ENCODE data around the gene PPP6R3.

Gene PPP6R3

DNA sequence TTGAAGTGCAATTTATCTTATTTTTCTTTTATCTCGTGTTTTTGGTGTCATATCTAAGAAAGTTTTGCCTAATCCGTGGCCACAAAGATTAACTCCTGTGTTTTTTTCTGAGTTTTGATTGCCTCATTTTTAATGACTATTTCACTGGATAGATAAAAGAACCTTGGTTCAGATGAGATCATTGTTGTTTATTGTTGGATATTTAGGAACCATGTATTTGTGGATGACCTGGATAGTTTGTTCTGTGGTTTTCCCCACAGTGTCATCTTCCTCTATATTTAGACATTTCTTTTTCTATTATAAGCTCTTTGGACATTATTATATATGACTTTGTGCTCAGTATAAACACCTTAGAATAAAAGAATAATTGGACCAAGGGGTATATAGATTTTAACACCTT is 37.2 kb downstream of the PPP6R3 start:
- DNase-seq (ENCODE audit: low read depth), result no peak

DNA sequence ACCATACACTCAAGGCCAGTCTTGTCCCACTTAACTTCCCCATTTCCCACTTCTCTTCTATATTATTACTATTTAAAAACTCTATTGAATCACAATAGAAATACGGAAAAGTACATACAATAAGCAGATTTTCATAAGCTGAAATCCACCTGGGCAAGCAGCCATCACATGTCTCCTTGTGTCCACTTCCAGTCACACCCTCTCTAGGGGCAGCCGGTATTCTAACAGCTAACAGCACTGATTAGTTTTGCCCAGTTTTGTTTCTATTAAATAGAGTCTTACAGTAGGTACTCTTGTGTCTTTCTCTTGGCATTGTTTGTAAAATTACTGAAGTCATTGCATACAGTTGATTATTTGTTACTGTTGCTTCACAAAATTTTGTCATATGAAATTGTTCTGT is 37.8 kb downstream of the PPP6R3 start:
- no peak for DNase-seq (ENCODE audit: low read depth)

DNA sequence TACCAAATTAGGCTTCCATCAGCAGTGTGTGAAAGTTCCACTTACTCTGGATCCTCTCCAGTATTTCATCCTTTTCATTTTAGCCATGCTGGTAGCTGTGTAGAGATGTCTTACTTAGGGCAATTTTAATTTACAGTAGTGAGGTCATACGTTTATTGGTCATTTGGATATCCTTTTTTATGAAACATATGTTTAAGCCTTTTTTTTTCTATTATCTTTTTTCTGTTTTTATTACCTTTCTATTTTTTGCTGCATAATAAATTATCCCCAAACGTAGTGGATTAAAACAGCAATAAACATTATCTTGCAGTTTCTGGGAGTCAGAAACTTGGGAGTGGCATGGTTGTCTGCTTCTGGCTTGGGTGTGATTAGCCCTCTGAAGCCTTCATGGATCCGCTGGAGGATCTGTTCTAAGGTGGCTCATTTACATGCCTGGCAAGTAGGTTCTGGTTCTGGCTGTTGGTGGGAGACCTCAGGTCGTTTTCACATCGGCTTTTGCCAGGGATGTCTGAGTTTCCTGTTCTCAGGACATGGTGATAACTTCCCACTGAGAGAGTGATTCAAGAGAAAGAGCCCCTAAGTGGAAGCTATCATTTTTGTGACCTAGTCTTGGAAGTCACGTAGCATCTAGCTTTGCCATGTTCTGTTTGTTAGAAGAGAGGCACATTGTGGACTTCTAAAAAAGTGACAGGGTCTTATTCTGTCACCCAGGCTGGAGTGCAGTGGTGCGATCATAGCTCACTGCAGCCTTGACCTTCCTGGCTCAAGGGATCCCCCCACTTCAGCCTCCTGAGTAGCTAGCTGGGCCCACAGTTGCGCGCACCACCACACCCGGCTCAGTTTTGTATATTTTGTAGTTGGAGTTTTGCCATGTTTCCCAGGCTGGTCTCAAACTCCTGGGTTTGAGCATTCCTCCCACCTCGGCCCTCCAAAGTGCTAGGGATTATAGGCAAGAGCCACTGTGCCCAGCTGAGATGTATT is 38.6 kb downstream of the PPP6R3 start:
- no peak for DNase-seq (ENCODE audit: low read depth)

DNA sequence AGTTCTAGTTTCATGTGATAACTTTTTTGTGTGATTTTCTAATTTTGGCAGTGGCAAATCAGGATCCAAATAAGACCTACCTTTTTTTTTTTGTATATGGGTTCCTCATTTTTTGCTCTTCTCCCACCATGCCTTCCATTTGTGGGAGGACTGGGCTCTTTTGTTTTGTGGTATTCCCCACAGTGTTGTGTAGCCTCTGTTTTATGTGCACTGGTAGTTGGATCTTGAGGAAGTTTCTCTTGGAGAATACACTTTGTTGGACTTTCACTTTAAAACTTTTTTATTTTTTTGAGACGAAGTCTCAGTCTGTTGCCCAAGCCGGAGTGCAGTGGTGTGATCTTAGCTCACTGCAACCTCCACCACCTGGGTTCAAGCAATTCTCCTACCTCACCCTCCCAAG is 39.7 kb downstream of the PPP6R3 start:
- DNase-seq (ENCODE audit: low read depth), result no peak

DNA sequence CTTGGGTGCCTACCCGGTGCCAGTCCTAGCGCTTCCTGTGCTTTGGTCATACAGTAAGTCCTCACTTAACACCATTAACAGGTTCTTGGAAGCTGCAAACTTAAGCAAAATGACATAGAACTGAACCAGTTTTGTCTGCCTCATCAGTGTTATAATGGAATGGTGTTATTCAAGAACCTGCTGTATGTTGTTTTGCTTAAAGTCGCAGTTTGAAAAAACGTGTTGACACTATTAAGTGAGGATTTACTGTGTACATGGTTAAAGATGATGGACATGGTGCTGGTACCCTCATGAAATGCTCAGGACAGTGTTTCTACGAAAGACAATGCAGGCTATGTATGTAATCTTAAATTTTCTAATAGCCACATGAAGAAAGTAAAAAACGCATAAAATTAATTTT is 41.3 kb downstream of the PPP6R3 start:
- DNase-seq (ENCODE audit: low read depth), result no peak

DNA sequence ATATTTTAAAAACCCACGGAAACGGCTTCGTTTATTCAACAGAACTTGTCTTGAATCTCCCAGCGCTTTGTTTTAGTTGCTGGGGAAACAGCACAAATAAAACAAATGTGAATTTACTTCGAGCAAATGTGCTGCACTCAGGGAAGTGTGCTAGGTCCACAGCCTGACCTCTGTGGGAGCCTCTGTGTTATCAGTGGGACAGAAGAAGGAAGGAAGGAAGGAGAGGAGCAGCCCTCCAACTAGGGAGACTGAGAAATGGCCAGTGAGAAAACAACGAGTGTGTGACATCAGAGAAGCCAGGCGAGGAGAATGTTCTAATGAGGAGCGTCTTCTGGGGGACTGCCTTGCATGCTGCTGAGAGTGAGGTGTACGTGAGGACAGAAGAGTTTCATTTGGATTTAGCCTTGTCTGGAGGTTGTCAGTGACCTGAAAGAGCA is 42.7 kb downstream of the PPP6R3 start:
- DNase-seq (ENCODE audit: low read depth), result no peak

DNA sequence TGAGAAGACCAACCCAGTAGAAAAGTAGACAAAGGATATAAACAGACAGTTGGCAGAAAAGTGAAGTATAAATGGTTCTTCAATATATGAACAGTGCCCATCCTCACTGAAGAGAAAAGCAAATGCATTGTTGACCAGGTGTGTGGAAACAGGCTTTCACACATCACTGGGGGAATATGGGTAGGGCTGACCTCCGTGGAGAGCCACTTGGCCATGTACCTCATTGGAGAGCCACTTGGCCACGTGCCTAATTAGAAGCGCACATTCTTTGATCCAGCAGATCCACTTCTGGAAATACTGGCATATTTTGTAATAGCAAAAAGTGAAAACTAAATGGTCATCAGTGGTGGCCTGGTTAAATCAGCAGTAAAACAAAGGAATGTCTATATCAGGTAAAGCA is 43.2 kb downstream of the PPP6R3 start:
- DNase-seq (ENCODE audit: low read depth), result no peak

DNA sequence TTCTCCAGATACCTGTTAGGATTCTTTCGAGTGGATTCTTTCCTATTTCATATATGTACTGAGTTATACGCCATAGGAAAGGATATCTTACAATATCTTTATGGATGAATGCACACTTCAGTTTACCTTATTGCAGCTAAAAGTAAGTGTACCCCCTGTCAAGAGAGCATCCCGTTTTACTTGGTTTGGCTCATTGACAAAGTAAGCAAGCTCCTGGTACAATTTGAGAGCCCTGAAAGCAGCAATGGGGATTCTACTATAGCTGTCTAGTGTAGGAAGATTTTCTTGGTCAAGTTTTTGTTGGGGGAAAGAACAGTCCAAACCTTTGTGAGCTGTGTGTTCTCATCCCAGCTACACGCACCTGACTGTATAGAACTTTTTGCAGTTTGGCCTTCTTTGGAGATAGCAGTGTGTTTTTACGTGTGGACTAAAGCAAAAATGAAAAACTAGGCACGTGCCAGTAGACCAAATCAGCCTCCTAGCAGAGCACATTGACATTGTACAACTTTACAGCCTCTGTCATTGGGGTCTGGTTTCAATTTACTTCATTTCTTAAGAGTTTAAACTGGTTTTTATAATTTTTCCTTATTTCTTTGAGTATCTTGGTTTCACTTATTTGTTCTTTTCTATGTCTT is 44.0 kb downstream of the PPP6R3 start:
- DNase-seq (ENCODE audit: low read depth), result no peak

DNA sequence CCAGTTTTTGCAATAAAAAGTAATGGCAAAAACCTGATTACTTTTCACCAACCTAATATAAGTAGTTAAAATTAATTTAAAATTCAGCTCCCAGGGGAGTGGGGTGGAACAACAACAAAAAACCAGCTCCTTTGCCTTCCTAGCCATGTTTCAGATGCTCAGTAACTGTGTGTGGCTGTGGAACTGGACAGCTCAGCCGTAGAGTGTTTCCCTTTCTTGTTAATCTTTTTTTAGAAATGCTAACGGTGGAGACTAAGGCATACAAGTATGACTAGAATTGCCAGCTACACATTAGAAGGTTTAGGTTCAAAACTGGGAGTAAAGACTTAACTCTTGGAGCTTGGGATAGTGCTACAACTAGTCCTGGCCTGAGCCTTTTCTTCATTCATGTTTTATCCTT is 45.0 kb downstream of the PPP6R3 start:
- no peak for DNase-seq (ENCODE audit: low read depth)

DNA sequence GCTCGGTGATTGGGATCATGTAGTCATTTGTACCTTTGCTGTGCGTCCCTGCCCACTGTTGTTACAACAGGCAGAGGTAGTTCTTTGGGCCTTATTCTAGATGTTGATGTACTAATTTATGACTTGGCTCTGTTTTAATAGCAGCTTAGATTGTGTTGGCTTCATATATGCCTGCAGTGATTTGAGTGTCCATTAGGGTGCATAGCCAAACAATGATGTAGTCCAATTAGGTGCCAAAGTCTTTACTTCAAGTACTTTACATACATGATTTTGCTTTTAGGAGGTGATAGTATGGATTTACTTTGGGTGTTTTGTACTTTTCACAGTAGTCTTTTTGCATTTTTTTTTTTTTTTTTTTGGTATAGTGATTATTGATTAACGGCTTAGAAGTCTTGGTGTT is 46.4 kb downstream of the PPP6R3 start:
- DNase-seq (ENCODE audit: low read depth), result no peak

DNA sequence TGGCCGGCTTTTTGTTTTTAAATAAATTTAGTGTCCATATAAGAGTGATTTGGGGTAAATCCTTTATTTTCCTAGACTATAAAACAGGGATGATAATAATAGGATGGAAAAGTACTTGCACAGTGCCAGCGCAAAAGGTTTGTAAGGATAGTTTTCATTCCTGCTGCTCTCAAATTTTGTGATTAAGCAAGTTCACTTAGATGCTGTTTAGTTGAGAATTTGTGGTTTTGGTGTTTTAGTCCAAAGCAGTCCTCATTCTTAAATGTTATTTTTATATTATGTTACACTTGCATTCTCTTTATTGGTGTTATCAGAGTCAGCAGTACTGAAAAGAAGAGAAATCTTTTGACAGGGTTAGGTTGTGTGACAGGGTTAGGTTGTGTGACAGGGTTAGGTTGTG is 47.9 kb downstream of the PPP6R3 start:
- no peak for DNase-seq (ENCODE audit: low read depth)

DNA sequence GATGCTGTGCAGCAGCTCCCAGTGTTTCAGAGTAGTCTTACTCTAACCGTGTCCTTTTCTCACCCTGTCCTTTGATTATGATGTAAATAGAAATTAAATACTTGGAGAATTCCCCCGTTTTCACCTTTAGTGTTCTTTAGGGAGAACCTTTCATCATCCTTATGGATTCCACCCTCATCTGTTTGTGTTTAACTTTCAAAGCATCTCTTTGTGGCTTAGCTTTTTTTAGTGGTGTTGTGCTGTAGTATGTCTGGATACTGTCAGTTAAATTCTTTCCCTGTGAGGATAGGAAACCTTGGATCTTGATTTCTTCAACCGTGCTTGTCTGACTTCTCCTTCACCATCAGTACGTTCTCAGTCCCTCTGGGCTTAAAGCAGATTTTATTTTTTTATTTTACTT is 48.5 kb downstream of the PPP6R3 start:
- no peak for DNase-seq (ENCODE audit: low read depth)

DNA sequence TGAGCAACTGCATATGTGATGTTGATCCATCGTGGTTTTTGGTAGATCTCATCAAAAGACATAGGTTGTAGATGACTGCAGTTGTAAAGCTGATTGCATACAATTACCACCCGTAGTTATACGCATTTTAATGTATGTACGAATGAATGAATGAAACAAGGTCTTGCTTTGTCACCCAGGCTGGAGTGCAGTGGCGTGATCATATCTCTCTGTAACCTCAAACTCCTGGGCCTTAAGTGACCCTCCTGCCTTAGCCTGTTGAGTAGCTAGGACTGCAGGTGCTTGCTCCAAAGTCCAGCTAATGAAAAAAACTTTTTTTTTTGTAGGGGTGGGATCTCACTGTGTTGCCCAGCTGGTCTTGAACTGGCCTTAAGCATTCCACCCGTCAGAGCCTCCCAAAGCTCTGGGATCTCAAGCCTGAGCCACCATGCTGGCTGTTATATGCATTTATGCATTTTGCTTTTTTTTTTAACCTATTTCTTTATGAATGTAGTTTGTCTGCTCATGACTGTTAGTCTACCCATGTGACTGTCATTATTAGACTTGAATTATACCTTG is 53.5 kb downstream of the PPP6R3 start:
- DNase-seq (ENCODE audit: low read depth), result no peak

DNA sequence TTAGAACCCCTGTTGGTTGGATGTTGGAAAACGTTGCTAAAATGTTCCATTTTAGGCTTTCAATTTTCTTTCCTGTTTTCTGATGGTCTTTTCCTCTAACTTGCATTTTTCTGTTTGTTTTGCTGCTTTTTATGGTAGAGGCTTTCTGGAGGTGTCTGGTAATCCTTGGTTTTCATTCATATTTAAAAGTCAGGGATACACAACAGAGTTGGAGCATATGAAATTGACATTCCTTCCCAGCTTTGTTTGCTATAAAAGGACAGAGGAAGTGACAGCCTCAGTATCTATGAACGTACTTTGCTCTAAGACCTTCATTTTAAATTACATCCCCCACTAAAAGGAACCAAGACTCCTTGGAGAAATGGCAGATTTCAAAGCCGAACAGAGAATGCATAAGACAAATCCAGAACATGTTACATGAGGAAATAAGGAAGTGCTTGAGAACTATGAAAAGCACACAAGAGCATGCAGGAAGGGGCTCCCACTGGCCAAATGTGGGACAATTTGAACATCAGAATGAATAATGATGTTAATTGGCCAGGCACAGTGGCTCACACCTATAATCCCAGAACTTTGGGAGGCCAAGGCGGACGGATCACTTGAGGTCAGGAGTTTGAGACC is 56.7 kb downstream of the PPP6R3 start:
- DNase-seq (ENCODE audit: low read depth), result no peak

DNA sequence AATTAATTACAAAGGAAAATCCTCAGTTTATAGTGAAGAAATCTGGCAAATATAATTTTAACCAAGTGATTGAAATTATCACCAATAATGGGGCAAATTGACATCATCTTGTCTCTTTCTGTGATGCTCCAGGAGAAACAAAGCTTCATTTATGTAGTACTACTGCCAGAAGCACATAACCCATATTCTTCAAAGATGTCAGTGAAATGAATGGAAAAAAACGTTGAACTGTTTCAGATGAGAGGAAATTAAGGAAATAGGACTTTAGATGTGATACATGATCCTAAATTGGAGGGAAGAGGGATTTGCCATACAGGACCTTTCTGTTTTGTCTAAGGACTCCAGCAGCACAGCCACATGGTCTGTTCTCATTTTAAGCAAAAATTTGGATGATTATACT is 57.6 kb downstream of the PPP6R3 start:
- DNase-seq (ENCODE audit: low read depth), result no peak

DNA sequence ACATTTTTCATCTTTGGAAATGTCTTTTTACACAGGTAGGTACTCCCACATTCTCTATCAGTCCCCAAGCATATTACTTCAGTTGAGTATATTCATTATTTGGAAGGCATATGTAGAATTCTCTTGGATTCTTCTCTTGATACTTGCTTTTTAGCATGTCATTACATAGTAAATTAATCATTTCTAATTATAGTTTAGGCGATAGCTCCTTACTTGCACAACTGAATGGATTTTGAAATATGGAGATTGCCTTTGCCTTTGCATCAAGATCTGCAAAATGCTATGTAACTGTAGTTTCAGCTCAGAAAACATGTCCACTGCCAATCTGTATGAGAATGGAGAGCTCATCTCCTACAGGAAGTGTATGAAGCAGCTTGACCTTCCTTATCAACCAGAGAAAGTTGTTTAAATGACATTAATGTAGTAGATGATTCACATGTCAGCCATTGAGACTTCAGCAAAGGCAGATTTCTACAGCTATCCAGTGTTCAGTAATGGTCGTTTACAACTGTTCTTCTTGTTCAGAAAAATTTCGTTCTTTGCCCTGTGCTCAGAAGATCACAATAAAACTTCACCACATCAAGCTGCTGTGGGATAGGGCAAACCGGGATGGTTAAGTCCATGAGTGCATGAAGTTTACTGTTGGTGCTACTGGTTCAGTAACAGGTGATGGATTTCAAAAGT is 61.6 kb downstream of the PPP6R3 start:
- no peak for DNase-seq (ENCODE audit: low read depth)

DNA sequence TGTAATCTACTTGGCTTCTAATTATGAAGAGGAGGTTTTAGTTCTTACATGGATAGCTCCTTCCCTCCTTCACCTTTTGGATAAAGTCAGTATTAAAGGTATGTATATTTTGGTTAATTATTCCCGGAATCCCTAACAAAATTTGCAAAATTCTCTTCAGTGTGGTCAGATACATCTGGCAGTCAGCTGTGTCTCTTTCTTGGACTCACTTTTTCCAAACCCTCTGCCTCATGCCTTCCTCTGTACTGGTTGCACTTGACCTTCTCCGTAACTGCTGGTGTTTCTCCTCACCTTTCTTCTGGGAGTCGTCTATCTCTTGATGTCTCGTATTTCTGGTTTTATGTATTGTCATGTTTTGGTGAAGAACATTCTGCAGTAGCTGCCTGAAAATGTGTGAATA is 62.5 kb downstream of the PPP6R3 start:
- DNase-seq (ENCODE audit: low read depth), result no peak

DNA sequence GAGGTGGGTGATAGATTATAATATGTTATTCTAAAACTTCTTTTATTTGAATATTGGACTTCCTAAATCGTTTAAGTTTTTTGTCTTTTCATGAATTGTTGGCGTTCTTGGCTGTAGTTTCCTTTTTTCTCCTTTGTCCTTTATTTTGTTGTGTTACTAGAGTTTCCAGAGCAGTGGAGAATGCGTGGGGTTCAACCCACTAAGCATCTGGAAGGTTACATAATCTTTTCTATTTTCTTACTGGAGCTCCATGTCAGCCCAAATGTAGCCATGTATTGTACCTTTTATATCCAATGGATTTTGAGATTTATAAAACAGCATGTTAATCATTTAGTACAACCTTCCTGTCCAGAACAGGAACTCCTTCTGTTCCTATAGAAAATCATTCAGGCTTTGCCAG is 63.2 kb downstream of the PPP6R3 start:
- DNase-seq (ENCODE audit: low read depth), result no peak

DNA sequence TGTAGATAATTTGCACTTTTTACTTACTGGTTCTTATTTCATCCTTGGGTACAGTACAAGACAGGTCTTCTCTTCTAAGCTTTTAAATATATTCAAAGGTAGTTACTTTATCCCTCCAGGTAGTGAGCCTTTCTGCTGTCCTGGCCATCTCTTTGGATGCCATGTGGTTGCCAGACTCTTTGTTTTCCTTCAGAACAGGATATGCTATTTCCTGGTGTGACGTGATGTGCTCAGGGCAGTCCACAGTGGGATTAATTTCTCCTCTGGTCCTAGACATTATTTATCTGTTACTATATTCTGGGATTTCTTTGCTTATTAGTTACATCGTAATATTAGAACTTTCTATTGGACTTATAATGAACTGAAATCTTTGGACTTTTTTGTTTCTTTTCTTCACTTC is 63.7 kb downstream of the PPP6R3 start:
- DNase-seq (ENCODE audit: low read depth), result no peak

DNA sequence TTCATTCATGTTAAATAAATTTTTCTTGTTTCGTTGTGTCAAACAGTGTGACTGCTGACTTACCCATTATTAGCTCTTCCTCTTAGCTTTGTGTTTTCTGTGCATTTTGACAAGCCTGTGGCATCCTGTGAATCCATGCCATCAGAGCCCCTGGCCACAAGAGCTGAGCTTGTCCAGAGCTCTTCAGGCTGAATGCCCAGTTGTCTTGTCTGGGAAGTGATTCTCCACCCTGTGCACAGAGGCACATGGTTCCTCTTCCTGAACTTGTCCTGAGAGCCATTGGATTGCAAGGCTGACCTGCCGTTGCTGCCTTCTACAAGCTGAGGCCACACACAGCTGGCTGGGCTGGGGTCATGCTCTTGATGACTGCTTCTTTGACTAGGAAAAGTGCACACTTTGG is 64.1 kb downstream of the PPP6R3 start:
- no peak for DNase-seq (ENCODE audit: low read depth)

DNA sequence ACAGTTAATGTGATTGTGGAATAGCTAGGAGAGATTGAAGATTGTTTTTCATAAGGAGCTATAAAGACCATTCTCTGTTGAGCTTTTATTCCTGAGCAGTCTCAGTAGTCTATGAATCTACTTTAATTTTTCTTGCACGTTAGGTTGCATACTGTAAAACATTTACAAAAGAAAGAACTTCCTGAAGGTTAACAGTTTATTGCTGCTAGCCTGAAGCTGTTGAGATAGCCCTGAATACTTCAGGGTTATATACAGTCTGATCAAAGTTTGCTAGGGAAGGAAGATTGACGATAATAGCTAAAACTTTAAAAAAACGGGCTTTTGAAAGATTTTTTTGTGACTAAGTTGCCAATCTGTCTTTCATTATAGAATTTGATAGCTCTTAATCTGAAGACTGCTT is 64.8 kb downstream of the PPP6R3 start:
- DNase-seq (ENCODE audit: low read depth), result no peak

DNA sequence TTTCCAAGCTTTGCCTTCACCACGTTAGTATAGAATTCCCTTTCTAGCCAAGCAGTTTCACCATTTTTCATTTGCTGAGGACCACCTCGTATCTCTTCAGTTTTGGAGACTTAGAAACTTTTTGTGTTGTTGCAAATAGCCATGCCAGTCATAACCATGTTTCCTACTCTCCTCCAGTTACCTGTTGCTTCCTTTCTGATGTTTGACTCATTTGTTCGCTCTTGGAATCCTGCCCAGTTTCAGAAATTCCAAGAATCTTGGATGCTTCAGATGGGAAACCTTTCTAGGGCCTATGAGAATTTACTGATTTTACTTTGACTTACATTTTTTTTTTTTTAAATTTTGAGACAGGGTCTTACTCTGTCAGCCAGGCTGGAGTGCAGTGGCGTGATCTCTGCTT is 65.4 kb downstream of the PPP6R3 start:
- DNase-seq (ENCODE audit: low read depth), result no peak
